Kidney (tissue), 14 donors: ENCODE measurements around the gene SLC1A2. TPM values are rescaled to one million over a fixed set of nuclear protein-coding genes. Genes with fewer than 3 reads are reported as not detected.
"Not testable (repeated sequence)": the region's sequence is repeated elsewhere in the genome, so short reads cannot be mapped to it uniquely, and the experiment has no call there.

Experiments used
- DNase-seq, 5 donors: peaks; one replicate each; pipeline ENCODE4 v3.0.0-alpha.2; 2013 to 2020
- FAIRE-seq: peaks from 2 replicates; lab custom pipeline; 2012; peaks lifted over from hg19 to GRCh38; lab: Jason Lieb, UNC
- H3K27ac ChIP-seq, 2 donors: one replicate each; pipeline ENCODE4 v1.7.0; 2013; ENCODE audit warnings: low read depth in 2 of 2, low read length in 2 of 2, inconsistent platforms in 1 of 2
- H3K27me3 ChIP-seq: one replicate; pipeline ENCODE4 v1.7.1; 2013; ENCODE audit warnings: low read length, inconsistent platforms; ENCODE audit not compliant: control insufficient read depth, insufficient read depth
- H3K36me3 ChIP-seq, 3 donors: one replicate each; pipeline versions ENCODE4 v1.7.0 to v1.7.1; 2013; ENCODE audit warnings: low read length in 3 of 3, control low read depth in 1 of 3, inconsistent platforms in 1 of 3; ENCODE audit not compliant: insufficient read depth in 3 of 3, control insufficient read depth in 2 of 3
- H3K4me1 ChIP-seq, 3 donors: one replicate each; pipeline versions ENCODE4 v1.7.0 to v1.7.1; 2013; ENCODE audit warnings: low read length in 3 of 3, inconsistent platforms in 1 of 3, low read depth in 1 of 3; ENCODE audit not compliant: control insufficient read depth in 2 of 3, insufficient read depth in 2 of 3
- H3K4me3 ChIP-seq, 3 donors: one replicate each; pipeline versions ENCODE4 v1.7.0 to v1.8.1; 2013; ENCODE audit warnings: low read length in 3 of 3, control low read depth in 1 of 3, inconsistent platforms in 1 of 3
- H3K9ac ChIP-seq, 3 donors: one replicate each; pipeline versions ENCODE4 v1.7.0 to v1.7.1; 2013; ENCODE audit warnings: low read length in 3 of 3, control low read depth in 1 of 3, inconsistent platforms in 1 of 3
- H3K9me3 ChIP-seq, 3 donors: one replicate each; pipeline versions ENCODE4 v1.7.0 to v1.7.1; 2013; ENCODE audit warnings: low read length in 3 of 3, control low read depth in 1 of 3, inconsistent platforms in 1 of 3; ENCODE audit not compliant: control insufficient read depth in 2 of 3, insufficient read depth in 1 of 3
- intact Hi-C: fragments of 100-400 bp; cut with DNase I; formaldehyde crosslinking; loops from one replicate; pipeline ENCODE4 v1.11.1; 2022
- polyA plus RNA-seq: library from polyadenylated mRNA; stranded (reverse); fragments of 350-450 nt; fragmentation: Illumina TruSeq; extraction: RNeasy Lipid Tissue Mini Kit (QIAGEN cat#74804); gene quantifications from one replicate; pipeline ENCODE4 v1.2.3, GENCODE V29; 2014; ENCODE audit warnings: low read depth, low replicate concordance; ENCODE audit not compliant: insufficient read depth
- total RNA-seq: library from RNA; stranded (reverse); fragmentation: NEBNext Ultra II Directional; extraction: Animal tissue kit (Norgen Biotek cat#: 25700); gene quantifications from one replicate; pipeline ENCODE4 v1.2.1, GENCODE V29; 2021
- TF ChIP-seq, protein P1 (sequence below): IDR thresholded peaks from 3 replicates; pipeline ENCODE4 v1.5.1; 2012; ENCODE audit warnings: mild to moderate bottlenecking, moderate library complexity, borderline replicate concordance; ENCODE audit not compliant: insufficient read depth; ENCODE audit errors: extremely low read depth
- donor health status: control.
- donor health status: control.
- donor health status: control.
- donor health status: control.
- donor health status: control.
- donor health status: DM: yes; HTN: yes; CAD: no.
- donor health status: Normal renal cell carcinoma (clear cell type).

Gene SLC1A2
- total and polyA plus RNA-seq, 2 donors from 2014 or later: 0.11 to 0.28 TPM

DNA sequence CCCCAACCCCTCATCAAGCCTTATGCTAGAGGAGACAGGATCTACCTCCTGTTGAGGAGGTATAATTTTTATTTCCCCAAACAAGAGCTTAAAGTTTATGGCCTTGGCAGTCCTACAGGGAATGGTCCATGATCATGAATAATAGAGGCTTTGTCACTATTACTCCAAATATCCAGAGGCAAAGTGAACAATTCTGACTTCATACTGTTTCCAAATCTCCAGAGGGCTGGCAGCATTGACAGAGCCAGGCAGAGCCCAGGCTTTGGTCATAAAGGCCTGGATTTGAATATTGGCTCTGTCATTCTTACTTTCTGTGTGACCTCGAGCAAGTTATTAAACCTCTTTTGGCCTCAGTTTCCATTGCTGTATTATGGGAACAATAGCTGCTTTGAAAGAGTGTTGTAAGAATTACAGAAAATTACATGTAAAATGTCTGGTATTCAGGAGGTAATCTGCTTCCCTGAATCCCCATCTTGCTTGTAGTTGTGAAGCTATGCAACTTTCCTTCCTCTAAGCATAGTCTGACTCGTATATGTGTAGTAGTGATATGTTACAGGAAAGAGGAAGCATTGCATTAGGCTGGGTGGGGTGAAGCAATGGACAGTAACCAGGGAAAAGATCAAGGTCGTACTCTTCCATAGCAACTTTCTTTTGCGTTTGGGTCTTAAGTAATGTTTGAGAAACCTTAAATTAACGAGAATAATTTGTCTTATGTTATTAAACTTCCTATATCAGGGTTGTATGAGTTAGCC, 191.6 kb downstream of the SLC1A2 start:
- no peak for DNase-seq
- no peak overlapping the region for H3K4me3 ChIP-seq
- no peaks in the 10 kb centered on the region for H3K27me3 ChIP-seq
- H3K9me3 ChIP-seq: no peaks in the 10 kb centered on the region
- no peaks in the 10 kb centered on the region for H3K4me1 ChIP-seq
- H3K27ac ChIP-seq: no peak overlapping the region
- no peak overlapping the region for H3K9ac ChIP-seq
- no peaks in the 10 kb centered on the region for H3K36me3 ChIP-seq
- intact Hi-C loops: no loop called here
- TF ChIP-seq, protein P1, sequence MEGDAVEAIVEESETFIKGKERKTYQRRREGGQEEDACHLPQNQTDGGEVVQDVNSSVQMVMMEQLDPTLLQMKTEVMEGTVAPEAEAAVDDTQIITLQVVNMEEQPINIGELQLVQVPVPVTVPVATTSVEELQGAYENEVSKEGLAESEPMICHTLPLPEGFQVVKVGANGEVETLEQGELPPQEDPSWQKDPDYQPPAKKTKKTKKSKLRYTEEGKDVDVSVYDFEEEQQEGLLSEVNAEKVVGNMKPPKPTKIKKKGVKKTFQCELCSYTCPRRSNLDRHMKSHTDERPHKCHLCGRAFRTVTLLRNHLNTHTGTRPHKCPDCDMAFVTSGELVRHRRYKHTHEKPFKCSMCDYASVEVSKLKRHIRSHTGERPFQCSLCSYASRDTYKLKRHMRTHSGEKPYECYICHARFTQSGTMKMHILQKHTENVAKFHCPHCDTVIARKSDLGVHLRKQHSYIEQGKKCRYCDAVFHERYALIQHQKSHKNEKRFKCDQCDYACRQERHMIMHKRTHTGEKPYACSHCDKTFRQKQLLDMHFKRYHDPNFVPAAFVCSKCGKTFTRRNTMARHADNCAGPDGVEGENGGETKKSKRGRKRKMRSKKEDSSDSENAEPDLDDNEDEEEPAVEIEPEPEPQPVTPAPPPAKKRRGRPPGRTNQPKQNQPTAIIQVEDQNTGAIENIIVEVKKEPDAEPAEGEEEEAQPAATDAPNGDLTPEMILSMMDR: no peak
- FAIRE-seq: no peak

DNA sequence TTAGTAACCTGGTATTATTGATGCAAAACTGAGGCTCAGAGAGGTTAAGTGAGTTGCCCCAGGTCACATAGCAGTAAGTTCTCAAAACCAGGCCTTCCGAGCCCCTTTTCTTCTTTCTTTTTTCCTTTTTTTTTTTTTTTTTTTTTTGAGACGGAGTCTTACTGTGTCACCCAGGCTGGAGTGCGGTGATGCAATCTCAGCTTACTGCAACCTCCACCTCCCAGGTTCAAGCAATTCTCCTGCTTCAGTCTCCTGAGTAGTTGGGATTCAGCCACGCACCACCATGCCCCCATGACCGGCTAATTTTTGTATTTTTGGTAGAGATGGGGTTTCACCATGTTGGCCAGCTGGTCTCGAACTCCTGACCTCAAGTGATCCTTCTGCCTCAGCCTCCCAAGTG, 192.6 kb downstream of the SLC1A2 start:
- H3K27me3 ChIP-seq, H3K27ac ChIP-seq, H3K4me3 ChIP-seq, H3K9ac ChIP-seq, DNase-seq, FAIRE-seq, H3K36me3 ChIP-seq, intact Hi-C loops, H3K4me1 ChIP-seq, H3K9me3 ChIP-seq: not testable (repeated sequence)

DNA sequence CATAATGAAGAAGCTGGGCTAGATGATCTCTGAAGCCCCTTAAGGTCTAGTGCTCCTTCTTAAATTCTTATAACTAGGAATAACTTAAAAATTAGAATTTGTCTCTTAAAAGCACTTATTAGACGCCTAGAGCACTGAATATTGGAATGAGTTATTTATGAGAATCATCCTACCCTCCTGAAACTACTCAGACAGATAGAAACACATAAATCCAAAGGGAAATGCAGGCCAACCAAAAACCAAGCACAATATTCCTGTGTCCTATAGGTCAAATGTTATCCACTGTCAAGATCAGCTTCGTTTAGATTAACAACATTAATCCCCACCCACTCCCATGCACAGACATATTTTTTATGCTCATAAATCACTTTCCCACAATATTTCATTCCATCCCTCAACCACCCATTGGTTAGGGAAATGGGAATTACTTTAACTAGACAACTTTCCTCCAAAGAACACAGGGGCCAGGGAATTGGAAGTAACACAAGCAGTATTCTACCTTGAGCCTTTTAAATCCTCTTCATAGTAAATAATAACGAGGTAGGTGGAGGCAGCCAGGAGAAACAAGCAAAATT, 193.3 kb downstream of the SLC1A2 start:
- no peaks in the 10 kb centered on the region for H3K4me1 ChIP-seq
- TF ChIP-seq, protein P1: no peak
- no peak overlapping the region for H3K9ac ChIP-seq
- intact Hi-C loops: no loop called here
- H3K9me3 ChIP-seq: no peaks in the 10 kb centered on the region
- H3K4me3 ChIP-seq: no peak overlapping the region
- DNase-seq (no peak), FAIRE-seq (no peak)
- no peaks in the 10 kb centered on the region for H3K36me3 ChIP-seq
- no peaks in the 10 kb centered on the region for H3K27me3 ChIP-seq
- H3K27ac ChIP-seq: no peak overlapping the region

DNA sequence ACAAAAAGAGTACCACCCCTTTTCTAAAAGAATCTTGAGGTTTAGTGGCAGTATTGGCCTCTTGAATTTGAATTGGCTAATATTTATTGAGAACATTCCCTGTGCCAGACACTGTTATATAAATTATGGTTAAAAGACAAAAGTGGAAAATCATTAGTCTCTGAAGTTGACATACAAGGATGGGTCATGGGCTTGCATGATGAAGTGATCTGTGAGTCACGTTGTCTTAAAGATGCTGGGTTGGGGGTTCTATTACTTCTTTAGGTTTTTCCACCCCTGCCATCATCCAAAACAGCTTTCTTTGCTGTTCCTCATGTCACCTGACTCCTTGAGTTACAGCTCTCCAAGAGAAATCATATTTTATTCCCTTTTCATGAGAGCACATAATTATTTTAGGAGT, 195.4 kb downstream of the SLC1A2 start:
- Histone ChIP-seq H3K9ac (no peak overlapping the region), H3K4me3 (no peak overlapping the region), H3K4me1 (no peaks in the 10 kb centered on the region), H3K9me3 (no peaks in the 10 kb centered on the region), H3K27me3 (no peaks in the 10 kb centered on the region), H3K36me3 (no peaks in the 10 kb centered on the region), H3K27ac (no peak overlapping the region)
- FAIRE-seq (no peak), DNase-seq (no peak)
- TF ChIP-seq, protein P1: no peak
- intact Hi-C loops: no loop called here
